NCI-H2196 (cell line): Measurements from ENCODE around the gene NEDD9.

ENCODE experiments used
- DNase-seq: peaks from one replicate; lab custom pipeline; 2025; ENCODE audit not compliant: unreplicated experiment; lab: John Stamatoyannopoulos, UW

The NEDD9 gene

GRCh38 chr6:11232193-11232769 lies at the start of gene NEDD9:
Gene NEDD9 (minus strand): TSS chr6:11232668. CDS start chr6:11232515, 153 bp downstream.
- peak; percentile 86 for DNase-seq

GRCh38 chr6:11282245-11282644 lies 49.8 kb upstream of the NEDD9 start:
- no peak for DNase-seq

GRCh38 chr6:11280394-11280793 lies 47.9 kb upstream of the NEDD9 start:
- DNase-seq, result no peak

- DNase-seq, result no peak
These were observed 46.8 kb upstream of the NEDD9 start for GRCh38 chr6:11279284-11279689.

GRCh38 chr6:11278207-11278559 lies 45.7 kb upstream of the NEDD9 start:
- DNase-seq, result no peak

- DNase-seq, result no peak
These were observed 45.1 kb upstream of the NEDD9 start for GRCh38 chr6:11277275-11278206.

- no peak for DNase-seq
These were observed 44.4 kb upstream of the NEDD9 start for GRCh38 chr6:11276911-11277274.

- no peak for DNase-seq
These were observed 43.8 kb upstream of the NEDD9 start for GRCh38 chr6:11276228-11276627.

- no peak for DNase-seq
These were observed 43.1 kb upstream of the NEDD9 start for GRCh38 chr6:11275598-11275997.

- no peak for DNase-seq
These were observed 41.1 kb upstream of the NEDD9 start for GRCh38 chr6:11273406-11274065.

GRCh38 chr6:11272491-11273192 lies 40.2 kb upstream of the NEDD9 start:
- DNase-seq, result peak; percentile 14

- DNase-seq, result peak; percentile 13
These were observed 39.0 kb upstream of the NEDD9 start for GRCh38 chr6:11271228-11272020.

GRCh38 chr6:11270030-11271027 lies 37.9 kb upstream of the NEDD9 start:
- DNase-seq, result peak; percentile 10

GRCh38 chr6:11268978-11269377 lies 36.5 kb upstream of the NEDD9 start:
- no peak for DNase-seq

GRCh38 chr6:11266926-11267325 lies 34.5 kb upstream of the NEDD9 start:
- no peak for DNase-seq

GRCh38 chr6:11265932-11266331 lies 33.5 kb upstream of the NEDD9 start:
- DNase-seq, result no peak

- DNase-seq, result no peak
These were observed 31.6 kb upstream of the NEDD9 start for GRCh38 chr6:11264100-11264499.

- DNase-seq, result peak; percentile 53
These were observed 30.9 kb upstream of the NEDD9 start for GRCh38 chr6:11263291-11263775.

GRCh38 chr6:11262242-11262641 lies 29.8 kb upstream of the NEDD9 start:
- no peak for DNase-seq
